Glomerular visceral epithelial cell (primary cell): ENCODE data around the gene PACSIN1.
A peak's percentile ranks its signal among the peaks of the same experiment; 100 is the strongest.

Experiments used
- DNase-seq: peaks from one replicate; pipeline ENCODE4 v3.0.0-alpha.2; 2016; ENCODE audit errors: extremely low spot score

Gene PACSIN1

GRCh38 chr6:34527751-34528670 is 62.1 kb downstream of the PACSIN1 start:
- no peak for DNase-seq

GRCh38 chr6:34528996-34529664 is 63.3 kb downstream of the PACSIN1 start:
- no peak for DNase-seq

- no peak for DNase-seq
Observed at GRCh38 chr6:34529665-34530327, 63.9 kb downstream of the PACSIN1 start.

- DNase-seq, result no peak
Observed at GRCh38 chr6:34530753-34531365, 65.0 kb downstream of the PACSIN1 start.

- no peak for DNase-seq
Observed at GRCh38 chr6:34531580-34532201, 65.8 kb downstream of the PACSIN1 start.

GRCh38 chr6:34532230-34532629 is 66.4 kb downstream of the PACSIN1 start:
- no peak for DNase-seq

GRCh38 chr6:34534146-34534545 is 68.3 kb downstream of the PACSIN1 start:
- DNase-seq, result no peak

- DNase-seq, result no peak
Observed at GRCh38 chr6:34534656-34535055, 68.8 kb downstream of the PACSIN1 start.

- no peak for DNase-seq
Observed at GRCh38 chr6:34535199-34535598, 69.3 kb downstream of the PACSIN1 start.

GRCh38 chr6:34535646-34536045 is 69.8 kb downstream of the PACSIN1 start:
- no peak for DNase-seq

GRCh38 chr6:34536251-34536958 is 70.5 kb downstream of the PACSIN1 start:
- DNase-seq, result no peak

GRCh38 chr6:34536959-34537848 is 71.3 kb downstream of the PACSIN1 start:
- no peak for DNase-seq

- no peak for DNase-seq
Observed at GRCh38 chr6:34537922-34538550, 72.2 kb downstream of the PACSIN1 start.

GRCh38 chr6:34538581-34538980 is 72.7 kb downstream of the PACSIN1 start:
- no peak for DNase-seq

GRCh38 chr6:34539181-34539580 is 73.3 kb downstream of the PACSIN1 start:
- DNase-seq, result no peak

- DNase-seq, result no peak
Observed at GRCh38 chr6:34540222-34540621, 74.3 kb downstream of the PACSIN1 start.

- DNase-seq, result no peak
Observed at GRCh38 chr6:34540841-34541240, 75.0 kb downstream of the PACSIN1 start.

- DNase-seq, result peak; percentile 40
Observed at GRCh38 chr6:34543421-34543820, 77.5 kb downstream of the PACSIN1 start.

- DNase-seq, result no peak
Observed at GRCh38 chr6:34544052-34544604, 78.3 kb downstream of the PACSIN1 start.
